Activated B cell treated with CpG ODN at 0.5 μM for 24 hours (primary cell): Measurements from ENCODE around the gene EVL. TPM values are rescaled to one million over a fixed set of nuclear protein-coding genes. Genes with fewer than 3 reads are reported as not detected.
"Not testable (repeated sequence)": the region's sequence is repeated elsewhere in the genome, so short reads cannot be mapped to it uniquely, and the experiment has no call there.

Experiments
- ATAC-seq: fragments of 200-7000 bp; cut with Tn5 transposase; one replicate; pipeline ENCODE4 v1.10.0; 2021; ENCODE audit warnings: low read depth, mild to moderate bottlenecking, moderate library complexity
- CTCF ChIA-PET: fragments of 350-600 bp; sonication (Branson Sonifier 250); formaldehyde crosslinking; loops from one replicate; lab custom pipeline; 2021; ENCODE audit warnings: antibody characterized with exemption; lab: Charles Lee
- POLR2A ChIA-PET: fragments of 350-600 bp; sonication (Branson Sonifier 250); formaldehyde crosslinking; loops from one replicate; lab custom pipeline; 2021; ENCODE audit warnings: antibody characterized with exemption; lab: Charles Lee
- DNase-seq: peaks from one replicate; pipeline ENCODE4 v3.0.0; 2022
- H3K27ac Mint-ChIP-seq: one replicate; pipeline ENCODE4 v1.8.0; 2020; ENCODE audit warnings: mixed read lengths
- H3K27me3 Mint-ChIP-seq: one replicate; pipeline ENCODE4 v1.8.0; 2021; ENCODE audit warnings: mixed read lengths
- H3K36me3 Mint-ChIP-seq: one replicate; pipeline ENCODE4 v1.8.0; 2021; ENCODE audit warnings: low read depth, mixed read lengths
- H3K4me1 Mint-ChIP-seq: one replicate; pipeline ENCODE4 v1.8.0; 2021; ENCODE audit warnings: mixed read lengths
- H3K4me3 Mint-ChIP-seq: one replicate; pipeline ENCODE4 v1.8.0; 2020; ENCODE audit warnings: mild to moderate bottlenecking, mixed read lengths
- H3K9me3 Mint-ChIP-seq: one replicate; pipeline ENCODE4 v1.8.0; 2020; ENCODE audit warnings: mixed read lengths
- CTCF ChIP-seq: fragments of 200-600 bp; IDR thresholded peaks from one replicate; pipeline ENCODE4 v1.8.0; 2022; ENCODE audit warnings: antibody characterized with exemption, mild to moderate bottlenecking
- intact Hi-C: fragments of 100-400 bp; cut with micrococcal nuclease; formaldehyde crosslinking; loops from one replicate; pipeline ENCODE4 v1.15.1; 2024
- total RNA-seq: library from RNA; stranded (reverse); gene quantifications from 2 replicates; pipeline ENCODE4 v1.2.3, GENCODE V29; 2022

Gene EVL
- total RNA-seq, 1 donor from 2014 or later: 272 TPM

GRCh38 chr14:100020629-100021028, 44.6 kb upstream of the EVL start:
- intact Hi-C loops: no loop called here
- no peaks in the 10 kb centered on the region for H3K9me3 Mint-ChIP-seq
- H3K4me3 Mint-ChIP-seq: no peak overlapping the region
- ChIA-PET POLR2A (no interaction called here), CTCF (no interaction called here)
- no peak for TF ChIP-seq CTCF
- H3K36me3 Mint-ChIP-seq: no peaks in the 10 kb centered on the region
- no peak for ATAC-seq
- H3K27ac Mint-ChIP-seq: no peak overlapping the region
- DNase-seq: no peak
- H3K27me3 Mint-ChIP-seq: no peaks in the 10 kb centered on the region
- no peaks in the 10 kb centered on the region for H3K4me1 Mint-ChIP-seq

GRCh38 chr14:100022772-100023451, 42.3 kb upstream of the EVL start:
- POLR2A ChIA-PET: no interaction called here

GRCh38 chr14:100025111-100025510, 40.1 kb upstream of the EVL start:
- no peaks in the 10 kb centered on the region for H3K9me3 Mint-ChIP-seq
- no peak for TF ChIP-seq CTCF
- ATAC-seq (no peak), DNase-seq (no peak)
- POLR2A ChIA-PET: no interaction called here
- CTCF ChIA-PET: interaction anchor here (0.7 to 1.0 kb wide), 2 partner anchors 8 to 44 kb away, joined by 3 to 4 read pairs; no protein-coding TSS in a partner anchor
- peaks cover 6% of the 10 kb centered on the region for H3K27me3 Mint-ChIP-seq
- H3K4me1 Mint-ChIP-seq: no peaks in the 10 kb centered on the region
- H3K27ac Mint-ChIP-seq: no peak overlapping the region
- H3K4me3 Mint-ChIP-seq: no peak overlapping the region
- no peaks in the 10 kb centered on the region for H3K36me3 Mint-ChIP-seq
- intact Hi-C loops: loop anchor here (1.0 kb wide), 1 partner anchor 43 kb away; no protein-coding TSS in a partner anchor

More at GRCh38 chr14:100022772-100023451, 42.3 kb upstream of the EVL start:
- DNase-seq (no peak), ATAC-seq (no peak)
- H3K9me3 Mint-ChIP-seq: no peaks in the 10 kb centered on the region
- no peak overlapping the region for H3K27ac Mint-ChIP-seq
- no peaks in the 10 kb centered on the region for H3K36me3 Mint-ChIP-seq
- intact Hi-C loops: no loop called here
- H3K4me3 Mint-ChIP-seq: no peak overlapping the region
- peaks cover 1% of the 10 kb centered on the region for H3K27me3 Mint-ChIP-seq
- CTCF ChIA-PET: no interaction called here
- TF ChIP-seq CTCF: no peak
- no peaks in the 10 kb centered on the region for H3K4me1 Mint-ChIP-seq

GRCh38 chr14:100027771-100028490, 37.3 kb upstream of the EVL start:
- Mint-ChIP-seq H3K4me3 (no peak overlapping the region), H3K4me1 (no peaks in the 10 kb centered on the region), H3K27me3 (peaks cover 6% of the 10 kb centered on the region), H3K9me3 (no peaks in the 10 kb centered on the region), H3K36me3 (no peaks in the 10 kb centered on the region), H3K27ac (no peak overlapping the region)
- ATAC-seq: no peak
- no peak for TF ChIP-seq CTCF
- CTCF ChIA-PET: no interaction called here
- no peak for DNase-seq
- intact Hi-C loops: no loop called here
- POLR2A ChIA-PET: no interaction called here

- Mint-ChIP-seq H3K4me3 (no peak overlapping the region), H3K4me1 (no peaks in the 10 kb centered on the region), H3K27me3 (peaks cover 6% of the 10 kb centered on the region), H3K9me3 (no peaks in the 10 kb centered on the region), H3K36me3 (no peaks in the 10 kb centered on the region), H3K27ac (no peak overlapping the region)
- no peak for TF ChIP-seq CTCF
- ATAC-seq (no peak), DNase-seq (no peak)
- POLR2A ChIA-PET: no interaction called here
- intact Hi-C loops: no loop called here
- CTCF ChIA-PET: no interaction called here
Measured at GRCh38 chr14:100028990-100029677, 36.1 kb upstream of the EVL start.

- POLR2A ChIA-PET, CTCF ChIA-PET, intact Hi-C loops, H3K9me3 Mint-ChIP-seq, ATAC-seq, H3K4me3 Mint-ChIP-seq, DNase-seq, H3K4me1 Mint-ChIP-seq, H3K36me3 Mint-ChIP-seq, H3K27me3 Mint-ChIP-seq, H3K27ac Mint-ChIP-seq: not testable (repeated sequence)
Measured at GRCh38 chr14:100030006-100030405, 35.2 kb upstream of the EVL start.
